DOHH2 (cell line): ENCODE measurements around the gene CEP76.

Source experiments
- CTCF ChIP-seq: fragments of 200-600 bp; sonication (generic); IDR thresholded peaks from one replicate; pipeline ENCODE4 v1.5.1; 2014; ENCODE audit warnings: antibody characterized with exemption, mild to moderate bottlenecking, low read depth, low read length; ENCODE audit not compliant: poor library complexity, severe bottlenecking
- EZH2phosphoT487 ChIP-seq: fragments of 200-600 bp; sonication (generic); IDR thresholded peaks from 2 replicates; pipeline ENCODE4 v1.6.1; 2017; ENCODE audit warnings: borderline replicate concordance, mild to moderate bottlenecking, antibody characterized with exemption, low read length, moderate library complexity, mixed read lengths

GRCh38 chr18:12694032-12694431 is 8.5 kb downstream of the CEP76 start:
- TF ChIP-seq CTCF (no peak), EZH2phosphoT487 (no peak)
